PC-9 (cell line): ENCODE measurements around the gene IVD. TPM values are rescaled to one million over a fixed set of nuclear protein-coding genes. Genes with fewer than 3 reads are reported as not detected.

Experiments
- BruUV-seq: library from RNA; stranded (reverse); fragments of 400-500 nt; replicated peaks from 2 replicates; lab custom pipeline; 2021; lab: Mats Ljungman, UMichigan
- CTCF ChIA-PET: fragments of 300-600 bp; sonication (Branson Sonifier 250); formaldehyde crosslinking; loops from one replicate; lab custom pipeline; 2022; ENCODE audit warnings: antibody characterized with exemption; lab: Charles Lee
- POLR2A ChIA-PET: fragments of 300-600 bp; sonication (Branson Sonifier 250); formaldehyde crosslinking; loops from one replicate; lab custom pipeline; 2022; ENCODE audit warnings: antibody characterized with exemption; ENCODE audit not compliant: unreplicated experiment; lab: Charles Lee
- DNase-seq, 2 experiments: peaks; one replicate each; pipeline versions ENCODE4 v3.0.0 to v3.0.0-alpha.2; 2015 to 2022; ENCODE audit warnings: mixed read lengths in 1 of 2
- H2AFZ ChIP-seq: fragments of 200-600 bp; sonication (generic); 2 replicates; pipeline ENCODE4 v1.8.1; 2017; ENCODE audit warnings: antibody characterized with exemption
- H3F3A ChIP-seq: fragments of 200-600 bp; sonication (generic); 2 replicates; pipeline ENCODE4 v1.8.1; 2017; ENCODE audit warnings: antibody characterized with exemption, mild to moderate bottlenecking, low read depth; ENCODE audit not compliant: insufficient read depth
- H3K27ac ChIP-seq: fragments of 200-600 bp; sonication (generic); 2 replicates; pipeline ENCODE4 v1.6.1; 2016; ENCODE audit warnings: mixed run types
- H3K27me3 ChIP-seq: fragments of 200-600 bp; sonication (generic); 2 replicates; pipeline ENCODE4 v1.6.1; 2016; ENCODE audit warnings: low read depth, mixed run types; ENCODE audit not compliant: insufficient read depth
- H3K36me3 ChIP-seq: fragments of 200-600 bp; sonication (generic); 2 replicates; pipeline ENCODE4 v1.6.1; 2016; ENCODE audit warnings: low read depth, mixed run types
- H3K4me1 ChIP-seq: fragments of 200-600 bp; sonication (generic); replicated peaks from 2 replicates; pipeline ENCODE4 v1.6.1; 2016; ENCODE audit warnings: mixed run types; ENCODE audit not compliant: insufficient read depth
- H3K4me2 ChIP-seq: fragments of 200-600 bp; sonication (generic); 2 replicates; pipeline ENCODE4 v1.6.1; 2017; ENCODE audit warnings: mixed run types
- H3K4me3 ChIP-seq: fragments of 200-600 bp; sonication (generic); 2 replicates; pipeline ENCODE4 v1.6.1; 2016; ENCODE audit warnings: mixed run types
- H3K79me2 ChIP-seq: fragments of 200-600 bp; sonication (generic); 2 replicates; pipeline ENCODE4 v1.6.1; 2017; ENCODE audit warnings: low read depth, mixed run types
- H3K9me2 ChIP-seq: fragments of 200-600 bp; sonication (generic); 2 replicates; pipeline ENCODE4 v1.8.1; 2017; ENCODE audit warnings: mild to moderate bottlenecking; ENCODE audit not compliant: insufficient read depth
- H3K9me3 ChIP-seq: fragments of 200-600 bp; sonication (generic); 2 replicates; pipeline ENCODE4 v1.8.1; 2016; ENCODE audit warnings: low read depth; ENCODE audit not compliant: insufficient read depth
- H4K20me1 ChIP-seq: fragments of 200-600 bp; sonication (generic); 2 replicates; pipeline ENCODE4 v1.8.1; 2017; ENCODE audit not compliant: insufficient read depth
- EZH2 ChIP-seq: fragments of 200-600 bp; sonication (generic); IDR thresholded peaks from 2 replicates; pipeline ENCODE4 v1.8.0; 2017; ENCODE audit warnings: antibody characterized with exemption, low read depth
- intact Hi-C: fragments of 100-400 bp; cut with micrococcal nuclease; formaldehyde crosslinking; loops from one replicate; pipeline ENCODE4 v1.10.0; 2022; ENCODE audit not compliant: unreplicated experiment
- total RNA-seq: library from RNA; stranded (reverse); gene quantifications from 2 replicates; pipeline ENCODE4 v1.2.3, GENCODE V29; 2021
- TF ChIP-seq, protein P1 (sequence below): fragments of 200-600 bp; sonication (generic); conservative IDR thresholded peaks from 2 replicates; pipeline ENCODE4 v1.6.1; 2017; ENCODE audit warnings: mixed run types, antibody characterized with exemption, mild to moderate bottlenecking, moderate library complexity

The IVD gene
- total RNA-seq, 1 experiment from 2014 or later, result 82.5 TPM

DNA sequence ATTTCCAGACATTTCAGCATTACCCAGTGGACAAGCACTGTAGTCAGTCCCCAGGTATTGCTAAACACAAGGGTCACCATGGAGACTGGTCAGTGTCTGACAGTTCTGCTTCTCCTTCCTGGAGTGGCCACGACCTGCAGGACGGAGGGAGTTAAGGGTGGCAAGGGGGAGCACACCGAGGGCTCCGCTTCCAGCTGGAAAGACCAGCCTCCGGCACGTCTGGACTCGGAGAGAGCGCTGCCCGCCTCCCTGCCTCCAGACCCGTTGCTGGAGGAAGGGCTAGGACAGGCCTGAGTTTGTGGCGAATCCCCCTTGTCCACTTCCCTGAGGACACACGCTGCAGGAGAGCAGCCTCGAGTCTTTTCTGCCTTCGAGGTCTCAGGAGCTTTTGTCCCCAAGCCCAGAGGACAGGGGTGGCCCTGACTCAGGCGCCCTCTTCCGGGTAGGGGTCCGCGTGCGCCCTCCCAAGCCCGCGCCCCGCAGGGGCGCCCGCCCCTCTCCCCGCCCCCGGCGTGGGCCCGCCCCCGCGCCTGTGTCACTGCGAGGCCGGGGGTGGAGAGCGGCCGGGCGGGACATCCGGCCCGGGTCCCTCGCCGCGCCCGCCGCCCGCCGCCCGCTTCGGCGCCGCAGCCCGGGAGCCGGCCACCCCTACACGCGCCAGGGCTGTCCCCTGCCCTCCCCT, 65.0 kb downstream of the IVD start, which contains the start of gene CHST14:
TSS of gene CHST14 (plus strand) at position 562 of the 682 bp plus-strand sequence. CDS start 230 bp downstream, outside the sequence.
- Histone ChIP-seq H3K27me3 (no peaks in the 10 kb centered on the region), H3K4me1 (peaks cover 17% of the 10 kb centered on the region), H3K79me2 (0 out of 2 replicates have a peak, but pooled peaks cover 7% of the 10 kb centered on the region), H3K36me3 (no peaks in the 10 kb centered on the region), H3K9me2 (no peaks in the 10 kb centered on the region), H3K4me3 (peak within 1 kb of the TSS; percentile 66), H3K4me2 (peak within 1 kb of the TSS; percentile 89), H3F3A (peaks cover 22% of the 10 kb centered on the region; the same call in 1 of the 2 replicates), H4K20me1 (no peaks in the 10 kb centered on the region), H3K9me3 (no peaks in the 10 kb centered on the region), H2AFZ (peak within 1 kb of the TSS; percentile 72), H3K27ac (peak within 1 kb of the TSS; percentile 31)
- intact Hi-C loops, result loop anchor here (2.0 to 5.0 kb wide), 3 partner anchors 30 to 94 kb away; partner anchors contain the start of genes BAHD1 and CCDC32
- CTCF ChIA-PET, result no interaction called here
- peak; percentile 58 to 61 for DNase-seq
- TF ChIP-seq EZH2, result no peak
- TF ChIP-seq, protein P1, sequence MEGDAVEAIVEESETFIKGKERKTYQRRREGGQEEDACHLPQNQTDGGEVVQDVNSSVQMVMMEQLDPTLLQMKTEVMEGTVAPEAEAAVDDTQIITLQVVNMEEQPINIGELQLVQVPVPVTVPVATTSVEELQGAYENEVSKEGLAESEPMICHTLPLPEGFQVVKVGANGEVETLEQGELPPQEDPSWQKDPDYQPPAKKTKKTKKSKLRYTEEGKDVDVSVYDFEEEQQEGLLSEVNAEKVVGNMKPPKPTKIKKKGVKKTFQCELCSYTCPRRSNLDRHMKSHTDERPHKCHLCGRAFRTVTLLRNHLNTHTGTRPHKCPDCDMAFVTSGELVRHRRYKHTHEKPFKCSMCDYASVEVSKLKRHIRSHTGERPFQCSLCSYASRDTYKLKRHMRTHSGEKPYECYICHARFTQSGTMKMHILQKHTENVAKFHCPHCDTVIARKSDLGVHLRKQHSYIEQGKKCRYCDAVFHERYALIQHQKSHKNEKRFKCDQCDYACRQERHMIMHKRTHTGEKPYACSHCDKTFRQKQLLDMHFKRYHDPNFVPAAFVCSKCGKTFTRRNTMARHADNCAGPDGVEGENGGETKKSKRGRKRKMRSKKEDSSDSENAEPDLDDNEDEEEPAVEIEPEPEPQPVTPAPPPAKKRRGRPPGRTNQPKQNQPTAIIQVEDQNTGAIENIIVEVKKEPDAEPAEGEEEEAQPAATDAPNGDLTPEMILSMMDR, result no peak
- no TSS peak for BruUV-seq
- POLR2A ChIA-PET, result interaction anchor here (0.5 kb wide), 1 partner anchor 98 kb away, joined by 3 read pairs; the partner anchor contains the start of gene RPUSD2

Other genes starting within 250 kb of the IVD start
- 74.3 and 75.3 TPM in 2 replicates for gene BUB1B, start 244.7 kb upstream of the IVD start, total RNA-seq
- gene PAK6, start 166.7 kb upstream of the IVD start, total RNA-seq, result 10.7 and 11.7 TPM in 2 replicates
- not detected in 2 replicates for gene ANKRD63, start 122.7 kb upstream of the IVD start, total RNA-seq
- 0.92 and 1.6 TPM in 2 replicates for gene PLCB2, start 97.9 kb upstream of the IVD start, total RNA-seq
- 2.4 and 3.1 TPM in 2 replicates for gene INAFM2, start 82.1 kb upstream of the IVD start, total RNA-seq
- 141 and 168 TPM in 2 replicates for gene CCDC9B, start 64.9 kb upstream of the IVD start, total RNA-seq
- not detected in 2 replicates for gene PHGR1, start 54.8 kb upstream of the IVD start, total RNA-seq
- gene DISP2, start 47.6 kb upstream of the IVD start, total RNA-seq, result 0.35 and 0.63 TPM in 2 replicates
- 85.2 and 95.6 TPM in 2 replicates for gene KNSTRN, start 23.1 kb upstream of the IVD start, total RNA-seq
- gene BAHD1, start 35.2 kb downstream of the IVD start, total RNA-seq, result 17.3 and 19.1 TPM in 2 replicates
- gene CHST14, start 65.2 kb downstream of the IVD start, total RNA-seq, result 30.6 and 34.3 TPM in 2 replicates
- 19.5 and 22.2 TPM in 2 replicates for gene CCDC32, start 159.2 kb downstream of the IVD start, total RNA-seq
- 14.0 and 17.1 TPM in 2 replicates for gene RPUSD2, start 163.5 kb downstream of the IVD start, total RNA-seq
- 16.2 and 27.5 TPM in 2 replicates for gene KNL1, start 188.5 kb downstream of the IVD start, total RNA-seq